Keratinocyte (primary cell): Measurements from ENCODE around the gene PPIA.

Source experiments
- EZH2 ChIP-seq: IDR thresholded peaks from one replicate; pipeline ENCODE4 v1.6.1; 2012; ENCODE audit warnings: inconsistent platforms, mild to moderate bottlenecking, low read length, moderate library complexity
- TF ChIP-seq, protein P1 (sequence below), 3 experiments: IDR thresholded peaks in 1 of 3; conservative IDR thresholded peaks in 1 of 3; optimal IDR thresholded peaks in 1 of 3; 2 replicates in 2 of 3; 3 replicates in 1 of 3; pipeline versions ENCODE3 to v1.5.1; 2011; ENCODE audit warnings: low read length in 3 of 3, mild to moderate bottlenecking in 3 of 3, moderate library complexity in 2 of 3, control low read depth in 1 of 3, inconsistent platforms in 1 of 3; ENCODE audit not compliant: insufficient read depth in 2 of 3; ENCODE audit errors: extremely low read depth in 1 of 3

DNA sequence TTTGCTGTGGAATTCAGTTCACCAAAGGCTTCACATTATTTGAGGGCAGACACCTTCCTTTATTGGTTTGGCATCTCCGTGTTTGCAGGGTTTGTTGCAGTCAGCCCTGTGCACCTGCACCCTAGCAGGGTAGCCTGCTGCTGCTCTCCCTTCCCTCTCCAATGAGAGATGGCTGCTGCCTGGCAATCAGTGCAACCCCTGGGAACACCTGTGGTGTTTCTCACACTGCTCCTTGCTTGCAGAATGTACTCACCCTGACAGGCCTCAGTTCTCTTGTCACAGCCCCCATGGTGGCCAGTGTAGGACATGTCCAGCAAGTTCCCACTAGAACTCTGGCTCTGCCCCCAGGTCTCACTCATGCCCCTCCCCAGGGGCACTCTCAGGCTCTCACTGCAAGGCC is 12.1 kb upstream of the PPIA start:
- TF ChIP-seq, protein P1, sequence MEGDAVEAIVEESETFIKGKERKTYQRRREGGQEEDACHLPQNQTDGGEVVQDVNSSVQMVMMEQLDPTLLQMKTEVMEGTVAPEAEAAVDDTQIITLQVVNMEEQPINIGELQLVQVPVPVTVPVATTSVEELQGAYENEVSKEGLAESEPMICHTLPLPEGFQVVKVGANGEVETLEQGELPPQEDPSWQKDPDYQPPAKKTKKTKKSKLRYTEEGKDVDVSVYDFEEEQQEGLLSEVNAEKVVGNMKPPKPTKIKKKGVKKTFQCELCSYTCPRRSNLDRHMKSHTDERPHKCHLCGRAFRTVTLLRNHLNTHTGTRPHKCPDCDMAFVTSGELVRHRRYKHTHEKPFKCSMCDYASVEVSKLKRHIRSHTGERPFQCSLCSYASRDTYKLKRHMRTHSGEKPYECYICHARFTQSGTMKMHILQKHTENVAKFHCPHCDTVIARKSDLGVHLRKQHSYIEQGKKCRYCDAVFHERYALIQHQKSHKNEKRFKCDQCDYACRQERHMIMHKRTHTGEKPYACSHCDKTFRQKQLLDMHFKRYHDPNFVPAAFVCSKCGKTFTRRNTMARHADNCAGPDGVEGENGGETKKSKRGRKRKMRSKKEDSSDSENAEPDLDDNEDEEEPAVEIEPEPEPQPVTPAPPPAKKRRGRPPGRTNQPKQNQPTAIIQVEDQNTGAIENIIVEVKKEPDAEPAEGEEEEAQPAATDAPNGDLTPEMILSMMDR (optimal IDR thresholded peaks at IDR 0.05 in 1 of 3, IDR thresholded peaks at IDR 0.05 in 1 of 3, conservative IDR thresholded peaks at IDR 0.05 in 1 of 3; ENCODE audit: extremely low read depth in 1 of 3, insufficient read depth in 2 of 3, low read length in 3 of 3) = no peak
- no peak for TF ChIP-seq EZH2
